Endothelial cell of umbilical vein (primary cell): ENCODE measurements around the gene SPOP. TPM values are rescaled to one million over a fixed set of nuclear protein-coding genes. Genes with fewer than 3 reads are reported as not detected.

Source experiments
- BruUV-seq: library from RNA; stranded (reverse); fragments of 400-500 nt; replicated peaks from 2 replicates; lab custom pipeline; 2021; lab: Mats Ljungman, UMichigan
- CTCF ChIA-PET: fragments of 300-600, 350-600 bp; sonication (Branson Sonifier 250); formaldehyde crosslinking; loops from one replicate; lab custom pipeline; 2021; ENCODE audit warnings: antibody characterized with exemption, inconsistent platforms; lab: Charles Lee
- POLR2A ChIA-PET: fragments of 300-600, 350-600 bp; sonication (Branson Sonifier 250); formaldehyde crosslinking; loops from one replicate; lab custom pipeline; 2021; ENCODE audit warnings: antibody characterized with exemption, inconsistent platforms; lab: Charles Lee
- DNase-seq: peaks from one replicate; pipeline ENCODE4 v3.0.0-alpha.2; 2011; ENCODE audit warnings: low read depth, low spot score
- FAIRE-seq: peaks from 2 replicates; lab custom pipeline; 2011; peaks lifted over from hg19 to GRCh38; lab: Jason Lieb, UNC
- H2AFZ ChIP-seq: 2 replicates; pipeline ENCODE4 v1.6.0; 2012; ENCODE audit warnings: low read depth, low read length, control low read depth, inconsistent platforms
- H3K27ac ChIP-seq: 2 replicates; pipeline ENCODE4 v1.5.1; 2011; ENCODE audit warnings: low read depth, mild to moderate bottlenecking, control low read depth, low read length, moderate library complexity; ENCODE audit not compliant: insufficient read depth
- H3K27me3 ChIP-seq, 2 experiments: 2 replicates each; pipeline versions ENCODE4 v1.6.0 to v1.6.1; 2011; ENCODE audit warnings: low read length in 2 of 2, mixed read lengths in 1 of 2; ENCODE audit not compliant: control insufficient read depth in 2 of 2, insufficient read depth in 2 of 2
- H3K36me3 ChIP-seq, 2 experiments: 2 replicates in 1 of 2; 3 replicates in 1 of 2; pipeline ENCODE4 v1.5.1; 2011; ENCODE audit warnings: low read length in 2 of 2, mild to moderate bottlenecking in 1 of 2, moderate library complexity in 1 of 2; ENCODE audit not compliant: control insufficient read depth in 2 of 2, insufficient read depth in 2 of 2; ENCODE audit errors: extremely low read depth in 1 of 2
- H3K4me1 ChIP-seq: 3 replicates; pipeline ENCODE4 v1.5.1; 2011; ENCODE audit warnings: mild to moderate bottlenecking, low read length; ENCODE audit not compliant: control insufficient read depth, insufficient read depth; ENCODE audit errors: extremely low read depth
- H3K4me2 ChIP-seq: 2 replicates; pipeline ENCODE4 v1.6.1; 2011; ENCODE audit warnings: low read length, control low read depth, mixed read lengths; ENCODE audit not compliant: insufficient read depth
- H3K4me3 ChIP-seq, 3 experiments: fragments of 200-600 bp in 1 of 3; sonication (generic), shearing (Covaris generic) in 1 of 3; replicated peaks in 1 of 3; 2 replicates each; pipeline ENCODE4 v1.5.1; 2011 to 2016; ENCODE audit warnings: control low read depth in 3 of 3, low read length in 3 of 3, mild to moderate bottlenecking in 2 of 3, inconsistent platforms in 1 of 3, low read depth in 1 of 3, moderate library complexity in 1 of 3; ENCODE audit not compliant: insufficient read depth in 1 of 3
- H3K79me2 ChIP-seq: 2 replicates; pipeline ENCODE4 v1.6.0; 2012; ENCODE audit warnings: low read length, inconsistent platforms; ENCODE audit not compliant: control insufficient read depth, insufficient read depth
- H3K9ac ChIP-seq: replicated peaks from 2 replicates; pipeline ENCODE3; 2011; ENCODE audit warnings: low read length, control low read depth; ENCODE audit not compliant: insufficient read depth; ENCODE audit errors: extremely low read depth
- H3K9me1 ChIP-seq: replicated peaks from 3 replicates; pipeline ENCODE4 v1.6.0; 2011; ENCODE audit warnings: mild to moderate bottlenecking, low read length; ENCODE audit not compliant: control insufficient read depth, insufficient read depth; ENCODE audit errors: extremely low read depth
- H3K9me3 ChIP-seq: replicated peaks from 2 replicates; pipeline ENCODE4 v1.5.1; 2012; ENCODE audit warnings: low read length, inconsistent platforms; ENCODE audit not compliant: control insufficient read depth, insufficient read depth
- H4K20me1 ChIP-seq: replicated peaks from 2 replicates; pipeline ENCODE3; 2011; ENCODE audit warnings: mild to moderate bottlenecking, low read length; ENCODE audit not compliant: control insufficient read depth, insufficient read depth; ENCODE audit errors: extremely low read depth
- CTCF ChIP-seq, 2 donors: IDR thresholded peaks; 1 replicate in 1 of 2; 2 replicates in 1 of 2; pipeline ENCODE4 v1.5.1; 2011; ENCODE audit warnings: low read length in 2 of 2, mild to moderate bottlenecking in 2 of 2, moderate library complexity in 2 of 2, control low read depth in 1 of 2, inconsistent platforms in 1 of 2, low read depth in 1 of 2; ENCODE audit not compliant: insufficient read depth in 1 of 2; ENCODE audit errors: extremely low read depth in 1 of 2
- EZH2 ChIP-seq: IDR thresholded peaks from 2 replicates; pipeline ENCODE4 v1.6.1; 2012; ENCODE audit warnings: borderline replicate concordance, low read depth, mild to moderate bottlenecking, moderate library complexity, low read length, inconsistent platforms; ENCODE audit not compliant: severe bottlenecking
- FOS ChIP-seq: IDR thresholded peaks from 2 replicates; pipeline ENCODE4 v1.6.1; 2011; ENCODE audit warnings: mild to moderate bottlenecking, low read length, moderate library complexity, borderline replicate concordance; ENCODE audit not compliant: insufficient read depth
- GATA2 ChIP-seq: IDR thresholded peaks from 2 replicates; pipeline ENCODE4 v1.7.0; 2011; ENCODE audit warnings: low read depth, mild to moderate bottlenecking, moderate library complexity, mixed read lengths, low read length; ENCODE audit not compliant: insufficient read length, insufficient read depth
- JUN ChIP-seq: IDR thresholded peaks from 2 replicates; pipeline ENCODE4 v1.6.1; 2011; ENCODE audit warnings: borderline replicate concordance, low read depth; ENCODE audit not compliant: insufficient read length, insufficient read depth
- MAX ChIP-seq: IDR thresholded peaks from 2 replicates; pipeline ENCODE4 v1.6.1; 2011; ENCODE audit not compliant: insufficient read depth, insufficient read length
- MYC ChIP-seq: IDR thresholded peaks from one replicate; pipeline ENCODE4 v1.6.1; 2011; ENCODE audit warnings: mild to moderate bottlenecking, low read depth, low read length
- POLR2A ChIP-seq: IDR thresholded peaks from 2 replicates; pipeline ENCODE4 v1.6.1; 2012; ENCODE audit warnings: low read depth, mild to moderate bottlenecking, control low read depth, low read length
- POLR2AphosphoS5 ChIP-seq: IDR thresholded peaks from 2 replicates; pipeline ENCODE4 v1.6.1; 2012; ENCODE audit warnings: low read depth, mild to moderate bottlenecking, control low read depth, low read length, moderate library complexity; ENCODE audit not compliant: insufficient read depth
- dilution Hi-C: fragments of 300-500 bp; cut with MboI; formaldehyde crosslinking; loops from one replicate; pipeline ENCODE4 v1.15.0; 2019; ENCODE audit warnings: low sequenced_read_pairs; ENCODE audit not compliant: extremely low pct_ligation_motif_present
- intact Hi-C: fragments of 100-400 bp; cut with micrococcal nuclease; formaldehyde crosslinking; loops from one replicate; pipeline ENCODE4 v1.10.0; 2022
- polyA plus RNA-seq, 4 experiments: library from polyadenylated mRNA; depleted of rRNA in 3 of 4; stranded (reverse) in 3 of 4; unstranded in 1 of 4; fragments of >200 nt; gene quantifications; 2 replicates each; pipeline versions ENCODE4 v1.2.1 to v1.2.3, GENCODE V29; 2011 to 2012; ENCODE audit warnings: missing spikeins in 1 of 4
- total RNA-seq: library from RNA; stranded (reverse); gene quantifications from 2 replicates; pipeline ENCODE4 v1.2.3, GENCODE V29; 2021

Gene SPOP
- total and polyA plus RNA-seq, 2 donors (not counting 3 experiments of a cell fraction or from before 2014, with no cell fraction given) = 46.9 to 61.0 TPM

GRCh38 chr17:49630113-49630900 lies 47.6 kb downstream of the SPOP start:
- no TSS peak for BruUV-seq
- POLR2A ChIA-PET = no interaction called here

GRCh38 chr17:49629447-49629846 lies 48.5 kb downstream of the SPOP start:
- H3K9ac ChIP-seq = no peak overlapping the region
- no peaks in the 10 kb centered on the region for H3K9me3 ChIP-seq
- intact Hi-C loops (no loop called here), dilution Hi-C loops (no loop called here)
- peaks cover 3% of the 10 kb centered on the region for H4K20me1 ChIP-seq
- no peaks in the 10 kb centered on the region for H3K27me3 ChIP-seq
- H3K9me1 ChIP-seq = no peaks in the 10 kb centered on the region
- POLR2A ChIA-PET = no interaction called here
- H3K36me3 ChIP-seq = no peaks in the 10 kb centered on the region
- no peak overlapping the region for H2AFZ ChIP-seq
- DNase-seq = no peak
- no peaks in the 10 kb centered on the region for H3K4me1 ChIP-seq
- H3K79me2 ChIP-seq = peaks cover 30% of the 10 kb centered on the region
- FAIRE-seq = no peak
- TF ChIP-seq MYC (no peak), GATA2 (no peak), JUN (no peak), CTCF (IDR thresholded peaks at IDR 0.05; ENCODE audit: extremely low read depth in 1 of 2, insufficient read depth in 1 of 2, low read depth in 1 of 2, low read length in 2 of 2) (no peak), POLR2A (no peak), POLR2AphosphoS5 (no peak), MAX (no peak), FOS (no peak), EZH2 (no peak)
- BruUV-seq = no TSS peak
- H3K27ac ChIP-seq = no peak overlapping the region
- H3K4me2 ChIP-seq = no peak overlapping the region
- CTCF ChIA-PET = interaction anchor here (0.6 to 1.0 kb wide), 2 partner anchors 19 to 32 kb away, joined by 3 to 4 read pairs; no protein-coding TSS in a partner anchor
- no peak overlapping the region for H3K4me3 ChIP-seq

More at GRCh38 chr17:49630113-49630900, 47.6 kb downstream of the SPOP start:
- no peaks in the 10 kb centered on the region for H3K27me3 ChIP-seq
- peaks cover 29% of the 10 kb centered on the region for H3K79me2 ChIP-seq
- H3K9me3 ChIP-seq = no peaks in the 10 kb centered on the region
- H2AFZ ChIP-seq = no peak overlapping the region
- no peak overlapping the region for H3K27ac ChIP-seq
- intact Hi-C loops (no loop called here), dilution Hi-C loops (no loop called here)
- DNase-seq (no peak), FAIRE-seq (peak; percentile 58)
- no peak overlapping the region for H3K4me2 ChIP-seq
- no peak overlapping the region for H3K4me3 ChIP-seq
- peaks cover 3% of the 10 kb centered on the region for H4K20me1 ChIP-seq
- H3K4me1 ChIP-seq = no peaks in the 10 kb centered on the region
- no peak overlapping the region for H3K9ac ChIP-seq
- TF ChIP-seq FOS = no peak
- H3K36me3 ChIP-seq = no peaks in the 10 kb centered on the region
- no peaks in the 10 kb centered on the region for H3K9me1 ChIP-seq
- CTCF ChIA-PET = interaction anchor here (0.6 kb wide), 1 partner anchor 31 kb away, joined by 4 read pairs; no protein-coding TSS in a partner anchor
